ENCODE data around the gene USP6NL.
A peak's percentile ranks its signal among the peaks of the same experiment; 100 is the strongest.

Gene USP6NL

DNA sequence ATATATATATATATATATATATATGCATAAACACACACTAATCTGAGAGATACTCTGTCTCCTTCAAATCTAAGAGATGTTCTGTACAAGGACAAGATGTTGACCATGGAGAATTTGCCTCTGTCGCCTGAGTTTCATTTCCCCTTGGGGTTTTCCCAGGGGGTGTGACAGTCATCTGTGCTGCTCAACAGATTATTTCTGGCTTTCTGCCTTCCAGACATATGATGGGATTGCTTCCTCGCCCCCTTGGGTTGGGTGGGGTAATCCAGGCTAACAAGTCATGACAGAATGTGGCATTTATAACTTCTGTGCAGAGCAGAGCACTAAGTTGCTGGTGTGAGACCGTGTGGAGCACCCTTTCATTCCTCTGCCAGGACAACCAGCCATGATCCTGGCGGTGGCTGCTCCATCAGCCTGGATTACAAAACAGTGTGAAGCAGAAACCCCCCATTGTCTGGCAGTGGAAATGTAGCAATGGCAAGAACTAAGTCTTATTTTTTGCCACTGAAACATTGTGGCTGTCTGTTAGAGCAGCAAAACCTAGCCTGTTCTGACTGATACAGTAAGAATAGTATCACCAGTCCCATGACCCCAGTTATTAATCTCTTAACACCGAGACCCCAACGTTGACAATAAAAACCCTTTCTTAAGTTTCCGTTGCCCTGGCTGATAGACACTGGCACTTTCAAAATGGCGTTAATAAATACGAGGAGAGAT, 13.7 kb upstream of the USP6NL start:
- peak; percentile 91 for FAIRE-seq
- DNase-seq (ENCODE audit: extremely low spot score, insufficient read length, low read depth): no peak

DNA sequence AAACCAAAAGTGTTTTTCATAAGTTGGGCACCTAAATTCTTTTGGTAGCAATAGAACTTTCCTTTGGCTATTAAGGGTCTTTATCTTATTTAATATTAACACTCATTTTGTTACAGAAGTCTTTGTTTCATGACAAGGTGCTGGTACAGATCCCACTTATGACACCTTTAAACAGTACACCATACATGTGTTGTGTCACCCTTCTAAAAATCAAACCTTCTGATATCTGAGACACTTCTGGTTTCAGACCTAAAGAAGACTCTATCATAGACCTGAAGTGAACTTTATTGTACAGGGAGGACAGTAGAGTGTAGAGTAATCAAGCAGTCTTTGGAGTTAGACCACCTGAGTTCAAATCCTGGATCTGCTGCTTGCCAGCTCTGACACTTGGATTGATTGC, 5.8 kb upstream of the USP6NL start:
- FAIRE-seq: no peak
- no peak for DNase-seq (ENCODE audit: extremely low spot score, insufficient read length, low read depth)

DNA sequence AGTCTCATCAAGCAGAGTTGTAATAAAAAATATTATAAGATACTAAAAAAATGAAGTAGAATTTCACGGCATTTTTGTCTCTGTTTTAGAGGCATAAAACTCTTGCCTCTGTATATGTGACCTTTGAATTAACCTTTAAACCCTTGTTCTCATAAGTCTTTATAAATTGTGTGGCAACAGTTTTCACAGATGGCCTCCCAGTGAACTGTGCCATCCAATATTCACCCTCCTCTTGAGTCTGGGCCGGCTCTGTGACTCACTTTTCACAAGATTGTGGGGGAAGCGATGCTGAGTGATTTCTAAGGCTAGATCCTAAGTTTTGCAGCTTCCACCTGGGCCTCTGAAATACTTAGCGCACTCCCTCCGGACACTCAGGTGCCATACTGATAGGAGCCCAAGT, 4.6 kb upstream of the USP6NL start:
- FAIRE-seq: no peak
- DNase-seq (ENCODE audit: extremely low spot score, insufficient read length, low read depth): no peak

DNA sequence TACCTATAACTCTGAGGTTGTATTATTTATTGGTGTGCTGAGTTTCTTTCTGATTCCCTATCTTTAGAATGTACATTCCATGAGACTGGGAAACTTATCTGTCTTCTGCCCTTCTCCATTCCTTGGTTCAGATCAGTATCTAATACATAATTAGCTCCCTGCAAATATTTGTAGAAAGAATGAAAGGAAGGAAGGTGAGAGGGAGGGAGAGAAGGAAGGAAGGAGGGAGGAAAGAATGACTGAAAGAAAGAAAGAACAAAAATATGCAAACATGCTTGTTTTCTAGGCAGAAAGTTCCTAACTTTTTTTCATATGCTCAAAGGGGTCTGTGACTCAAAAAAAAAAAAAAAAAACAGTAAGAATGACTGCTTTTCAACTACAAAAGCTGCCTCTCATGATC, 3.9 kb upstream of the USP6NL start:
- FAIRE-seq: no peak
- DNase-seq (ENCODE audit: extremely low spot score, insufficient read length, low read depth): no peak

DNA sequence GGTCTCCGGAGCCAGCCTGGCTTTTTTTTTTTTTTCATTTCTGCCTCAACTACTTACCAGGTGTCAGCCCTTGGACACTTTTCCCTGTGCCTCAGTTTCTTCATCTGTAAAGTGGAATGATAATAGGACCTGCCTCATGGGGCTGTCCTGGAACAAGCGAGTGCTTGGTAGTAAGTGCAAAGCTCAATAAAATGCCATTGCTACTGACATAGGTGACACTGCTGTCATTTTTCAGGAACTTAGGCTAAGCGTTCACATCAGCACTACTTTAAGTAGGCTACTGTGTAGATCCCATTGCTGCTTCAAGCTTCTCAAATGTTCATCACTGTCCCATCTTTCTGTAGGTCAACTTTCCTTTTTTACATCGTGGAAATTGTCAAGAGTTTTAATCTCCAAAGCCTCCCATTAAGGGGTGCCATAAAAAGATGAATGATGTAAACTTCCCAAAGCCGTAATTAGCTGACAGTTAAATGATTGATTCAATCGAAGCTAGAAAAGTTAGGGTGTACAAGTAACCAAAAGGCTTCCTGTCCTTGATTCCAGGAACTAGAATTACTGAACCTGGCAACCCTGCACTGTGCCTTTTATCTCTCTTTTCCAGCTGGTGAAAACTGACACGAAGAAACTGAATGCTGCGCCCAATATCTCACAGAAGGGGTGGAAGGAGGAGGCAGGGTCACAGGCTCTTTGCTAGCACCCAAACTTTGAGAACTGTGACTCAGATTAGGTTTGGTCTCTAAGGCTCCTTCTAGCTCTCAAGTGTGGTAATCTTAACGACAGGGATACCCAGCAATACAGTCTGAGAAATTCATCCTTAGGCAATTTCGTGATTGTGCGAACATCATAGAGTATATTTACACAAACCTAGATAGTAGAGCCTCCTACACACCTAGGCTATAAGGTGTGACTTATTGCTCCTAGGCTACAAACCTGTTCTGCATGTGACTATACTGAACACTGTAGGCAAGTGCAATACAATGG, 861 bp upstream of the USP6NL start:
- FAIRE-seq: no peak
- DNase-seq (ENCODE audit: extremely low spot score, insufficient read length, low read depth): no peak

DNA sequence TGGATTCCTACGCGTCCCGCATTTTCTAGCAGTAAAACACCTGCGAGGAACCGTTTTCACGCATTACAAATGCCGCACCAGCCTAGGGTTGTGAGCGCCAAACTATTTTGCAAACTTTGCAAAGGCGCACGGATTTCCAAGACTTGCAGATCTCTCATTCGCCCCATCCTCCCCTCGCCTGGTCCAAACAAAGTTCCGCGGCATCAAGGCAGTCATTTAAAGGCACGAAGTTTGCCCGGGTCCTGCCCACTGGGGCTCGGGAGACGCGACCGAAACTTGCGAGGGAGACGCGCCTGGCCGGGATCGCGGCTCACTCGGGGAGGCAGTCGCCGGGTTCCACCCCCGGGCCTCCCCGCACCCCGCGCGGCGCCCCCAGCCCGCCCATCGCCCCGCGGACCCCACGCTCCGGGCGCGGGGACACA, 613 bp downstream of the USP6NL start:
- peak; percentile 31 for FAIRE-seq

DNA sequence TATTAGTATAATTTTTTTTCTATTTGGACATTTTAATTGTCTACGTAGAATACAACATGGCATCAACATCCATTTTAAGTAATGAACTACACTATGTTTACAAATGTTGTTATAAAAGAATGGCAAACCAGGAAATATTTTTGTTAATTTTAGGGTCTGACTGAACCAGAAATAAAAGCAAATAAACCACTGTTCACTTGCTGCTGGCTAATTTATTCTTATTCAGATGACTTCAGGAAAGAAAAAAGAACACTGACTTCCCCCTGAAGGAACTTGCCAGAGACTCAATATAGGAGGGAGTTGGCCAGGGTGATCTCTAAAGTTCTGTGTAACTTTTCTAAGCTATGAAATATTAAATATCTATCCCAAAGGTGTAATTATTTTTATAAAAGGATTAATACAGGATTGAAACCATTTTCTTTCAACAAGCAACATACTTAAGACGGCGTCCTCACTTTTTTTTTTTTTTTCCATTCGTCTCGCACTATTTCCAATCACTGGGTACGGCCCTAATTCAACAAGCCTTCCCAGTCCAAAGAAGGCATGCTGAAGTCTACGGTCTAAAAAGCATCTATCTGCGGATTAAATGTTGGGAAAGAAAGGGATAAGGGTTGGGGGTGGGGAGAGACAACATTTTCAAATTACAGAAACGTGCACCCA, 1.2 kb downstream of the USP6NL start:
- DNase-seq (ENCODE audit: extremely low spot score, insufficient read length, low read depth): no peak
- no peak for FAIRE-seq

More for the DNA sequence above, 613 bp downstream of the USP6NL start:
- DNase-seq (ENCODE audit: extremely low spot score, insufficient read length, low read depth): no peak

DNA sequence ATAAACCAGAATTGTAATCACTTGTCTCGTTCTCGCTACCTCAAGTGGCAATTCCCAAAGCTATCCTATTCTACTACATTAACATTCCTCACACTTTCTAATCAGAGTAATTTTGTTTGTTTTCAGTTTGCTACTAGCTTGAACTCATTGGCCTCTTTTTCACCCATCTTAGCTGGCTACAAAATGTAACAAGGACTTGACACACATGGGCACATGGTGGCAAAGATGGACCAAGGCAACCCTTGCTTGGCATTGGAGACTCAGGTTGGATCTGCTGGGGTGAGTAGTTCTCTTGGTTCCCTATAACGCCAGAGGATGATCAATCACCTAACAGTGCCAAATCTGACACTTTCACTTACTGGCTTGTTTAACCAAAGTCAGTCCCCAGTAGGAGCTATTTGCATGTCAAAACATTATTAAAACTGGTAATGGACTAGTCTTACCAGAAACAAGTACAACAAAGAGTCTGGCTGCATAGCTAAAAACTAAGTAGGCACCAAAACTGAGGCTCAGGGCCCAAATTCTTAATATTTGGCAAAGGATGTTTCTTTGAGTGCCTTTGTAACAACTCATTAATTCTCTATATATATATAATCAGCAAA, 1.9 kb downstream of the USP6NL start:
- peak; percentile 66 for FAIRE-seq
- no peak for DNase-seq (ENCODE audit: extremely low spot score, insufficient read length, low read depth)

DNA sequence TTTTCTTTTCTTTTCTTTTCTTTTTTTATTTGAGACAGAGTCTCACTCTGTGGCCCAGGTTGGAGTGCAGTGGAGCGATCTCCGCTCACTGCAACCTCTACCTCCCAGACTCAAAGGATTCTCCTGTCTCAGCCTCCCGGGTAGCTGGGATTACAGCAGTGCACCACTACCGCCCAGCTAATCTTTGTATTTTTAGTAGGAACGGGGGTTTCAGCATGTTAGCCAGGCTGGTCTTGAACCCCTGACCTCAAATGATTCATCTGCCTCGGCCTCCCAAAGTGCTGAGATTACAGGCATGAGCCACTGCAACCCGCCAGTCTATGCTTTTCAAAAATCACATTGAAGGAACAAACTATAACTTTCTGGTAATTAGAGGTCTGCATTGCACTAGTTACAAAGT, 2.4 kb downstream of the USP6NL start:
- FAIRE-seq (no peak), DNase-seq (ENCODE audit: extremely low spot score, insufficient read length, low read depth) (no peak)

DNA sequence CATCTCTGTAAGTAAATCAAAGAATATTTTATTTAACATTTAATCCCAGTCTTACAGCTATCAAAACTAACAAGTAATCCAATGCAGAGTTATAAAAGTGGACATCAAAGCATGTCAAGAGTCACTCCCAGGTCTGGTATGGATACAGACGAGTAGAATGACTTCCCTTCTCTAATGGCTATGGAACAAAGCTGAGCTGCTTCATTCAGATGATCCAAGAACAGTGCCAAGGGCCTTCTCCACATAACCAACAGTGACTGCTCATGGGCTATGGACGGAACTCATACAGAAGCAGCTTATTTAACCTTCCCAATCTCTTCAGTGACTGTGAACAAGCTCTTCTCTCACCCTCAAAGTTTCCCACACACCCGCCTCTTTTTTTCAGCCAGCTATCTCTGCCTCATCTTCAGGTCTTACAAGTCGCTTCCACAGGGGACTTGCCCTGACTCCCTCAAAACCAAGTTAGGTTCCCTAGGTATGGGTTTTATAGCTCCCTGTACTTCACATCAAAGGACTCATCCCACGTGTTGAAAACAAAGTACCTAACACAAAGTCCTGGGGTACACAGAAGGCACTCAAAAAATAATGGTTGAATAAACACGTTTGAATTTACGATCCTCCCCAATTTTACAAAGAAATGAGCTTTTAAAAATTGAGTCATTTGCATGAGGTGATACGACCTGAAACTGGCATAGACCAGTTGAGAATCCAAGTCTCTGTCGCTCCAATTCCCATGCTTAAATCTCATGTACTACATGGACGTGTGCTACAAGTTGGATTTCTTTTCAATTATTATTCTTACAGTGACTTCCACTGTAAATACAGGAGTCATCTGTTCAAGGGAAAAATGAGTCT, 3.1 kb downstream of the USP6NL start:
- DNase-seq (ENCODE audit: extremely low spot score, insufficient read length, low read depth) (no peak), FAIRE-seq (peak; percentile 69)

DNA sequence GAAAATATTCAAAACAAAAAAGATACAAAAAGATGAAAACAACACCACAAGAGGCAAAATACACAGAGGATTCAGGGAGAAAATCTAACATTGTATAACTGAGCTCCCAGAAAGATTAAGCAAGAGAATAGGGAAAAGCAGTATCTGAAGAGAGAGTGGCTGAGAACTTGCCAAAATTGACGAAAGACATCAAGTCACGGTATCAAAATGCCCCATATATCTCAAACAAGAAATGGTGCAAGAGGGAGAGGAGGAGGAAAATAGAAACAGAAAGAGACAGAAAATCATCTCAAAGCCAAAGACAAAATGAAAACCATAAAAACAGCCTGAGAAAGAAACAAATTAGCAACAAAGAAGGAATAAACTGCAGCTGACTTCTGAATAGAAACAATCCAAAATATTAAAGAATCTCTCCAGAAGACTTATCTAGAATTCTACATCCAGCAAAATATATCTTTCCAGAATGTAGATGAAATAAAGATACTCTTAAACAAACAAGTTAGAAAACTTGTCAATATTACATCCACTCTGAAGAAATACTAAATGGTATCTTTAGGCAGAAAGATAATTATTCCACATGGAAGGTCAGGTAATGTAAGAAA, 5.5 kb downstream of the USP6NL start:
- FAIRE-seq (peak; percentile 72), DNase-seq (ENCODE audit: extremely low spot score, insufficient read length, low read depth) (no peak)

DNA sequence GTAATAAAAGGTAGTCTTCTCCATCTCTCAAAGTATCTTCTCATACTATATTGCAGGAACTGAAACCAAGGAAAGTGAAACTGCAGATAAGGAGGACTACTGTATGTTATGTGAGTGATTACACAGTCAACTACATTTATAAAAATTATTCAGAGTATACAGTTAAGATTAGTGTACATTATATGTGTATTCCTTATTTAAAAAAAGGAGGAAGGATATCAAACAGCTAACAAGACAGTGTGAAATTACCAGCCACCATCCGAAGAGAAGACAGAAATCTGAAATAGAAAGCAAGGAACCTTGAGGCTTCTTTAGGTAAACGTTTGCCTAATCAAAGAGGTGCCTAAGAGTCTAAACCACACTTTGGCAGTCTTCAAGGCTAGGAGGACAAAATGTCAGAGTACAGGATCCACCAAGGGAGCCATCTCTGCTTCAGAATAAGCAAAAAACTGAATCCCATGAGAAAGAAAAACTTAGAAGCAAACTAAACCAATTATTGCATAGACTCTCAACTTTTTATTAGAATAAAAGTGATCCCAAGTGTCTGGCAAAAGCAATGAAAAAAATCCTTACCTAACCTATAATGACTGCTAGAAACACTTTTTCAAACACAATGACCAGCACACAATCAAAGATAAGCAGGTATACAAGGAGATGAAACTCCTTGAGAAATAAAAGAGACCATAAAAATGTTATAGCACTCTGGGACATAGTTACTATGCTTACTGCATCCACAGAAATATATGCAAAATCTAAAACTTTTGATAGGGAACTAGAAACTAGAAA, 6.4 kb downstream of the USP6NL start:
- no peak for DNase-seq (ENCODE audit: extremely low spot score, insufficient read length, low read depth)
- peak; percentile 72 for FAIRE-seq

DNA sequence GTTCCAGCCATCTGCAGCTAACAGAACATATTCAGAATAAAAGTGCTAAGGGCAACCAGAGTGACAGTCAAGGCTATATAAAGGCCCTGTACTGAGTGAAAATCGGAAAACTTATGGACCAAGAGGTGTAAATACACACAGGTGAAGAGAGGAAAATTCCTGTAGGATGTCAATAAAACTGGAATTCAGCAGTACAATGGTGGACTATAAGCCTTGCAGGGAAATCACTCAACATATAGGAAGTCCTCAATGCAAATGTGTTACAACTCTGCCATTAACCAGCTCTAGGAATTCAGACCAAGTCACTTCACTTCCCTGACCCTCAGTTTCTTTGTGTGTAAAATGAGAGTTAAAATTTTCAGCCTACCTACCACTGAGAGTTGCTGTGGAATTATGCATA, 7.7 kb downstream of the USP6NL start:
- FAIRE-seq (no peak), DNase-seq (ENCODE audit: extremely low spot score, insufficient read length, low read depth) (no peak)

DNA sequence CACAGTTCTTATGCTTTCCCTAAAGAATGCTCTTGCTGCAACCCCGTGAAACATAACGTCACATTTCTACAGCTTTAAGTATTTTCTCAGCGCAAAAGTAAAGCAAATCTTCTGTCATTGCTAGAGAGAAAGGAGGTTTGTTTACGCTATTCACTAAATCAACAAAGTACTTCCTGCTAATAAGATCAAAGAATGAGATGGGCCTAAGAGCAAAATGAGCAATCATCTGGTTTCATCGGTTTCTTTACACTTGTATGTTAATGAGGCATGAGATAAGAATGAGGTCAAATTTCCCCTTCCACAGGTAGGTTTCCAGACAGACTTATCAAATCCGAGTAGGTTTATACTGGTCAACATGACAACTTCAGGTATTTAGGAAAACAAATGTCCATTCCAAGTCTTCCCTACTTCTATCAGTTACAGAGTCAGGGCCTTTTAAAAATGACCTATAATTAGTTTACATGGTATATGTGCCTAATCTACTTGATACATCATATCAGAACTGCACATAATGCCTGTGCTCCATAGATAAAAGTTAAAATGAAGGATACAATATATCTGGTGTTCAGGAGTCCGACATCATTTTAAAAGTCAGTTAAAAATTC, 8.4 kb downstream of the USP6NL start:
- DNase-seq (ENCODE audit: extremely low spot score, insufficient read length, low read depth): no peak
- FAIRE-seq: peak; percentile 87

DNA sequence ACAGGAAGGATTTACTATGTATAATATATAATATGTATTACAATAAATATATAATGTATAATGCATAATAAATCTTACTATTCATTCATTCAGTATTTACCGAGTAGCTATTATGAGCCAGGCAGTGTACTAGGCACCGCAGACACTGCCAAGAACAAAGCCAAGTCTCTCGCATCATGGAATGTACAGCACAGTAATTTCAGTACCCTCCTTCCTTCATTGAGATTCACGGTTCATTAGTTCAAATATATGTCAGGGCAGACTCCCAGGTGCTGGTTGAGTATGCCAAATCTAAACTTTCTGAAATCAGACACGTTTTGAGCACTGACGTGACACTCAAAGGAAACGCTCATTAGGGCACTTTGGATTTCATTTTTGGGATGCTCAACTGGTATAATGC, 9.1 kb downstream of the USP6NL start:
- FAIRE-seq (no peak), DNase-seq (ENCODE audit: extremely low spot score, insufficient read length, low read depth) (no peak)

DNA sequence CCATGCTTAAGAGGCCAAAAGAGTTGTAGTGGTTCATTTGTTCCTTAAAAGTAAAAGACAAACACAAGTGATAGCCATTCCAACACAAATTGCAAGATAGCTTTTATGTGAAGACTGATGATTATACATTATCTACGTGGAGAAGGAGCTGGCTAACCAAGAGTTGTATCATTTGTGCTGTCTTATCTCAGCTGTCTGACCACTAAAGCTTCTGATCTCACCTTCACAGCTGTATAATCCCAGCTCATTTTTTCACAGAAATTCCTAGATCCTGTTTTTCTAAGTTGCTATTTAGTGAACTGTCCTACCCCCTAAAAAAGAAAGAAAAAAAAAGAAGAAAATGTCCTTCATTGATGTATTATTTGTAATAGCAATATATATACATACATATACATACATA, 9.8 kb downstream of the USP6NL start:
- FAIRE-seq: no peak
- no peak for DNase-seq (ENCODE audit: extremely low spot score, insufficient read length, low read depth)

DNA sequence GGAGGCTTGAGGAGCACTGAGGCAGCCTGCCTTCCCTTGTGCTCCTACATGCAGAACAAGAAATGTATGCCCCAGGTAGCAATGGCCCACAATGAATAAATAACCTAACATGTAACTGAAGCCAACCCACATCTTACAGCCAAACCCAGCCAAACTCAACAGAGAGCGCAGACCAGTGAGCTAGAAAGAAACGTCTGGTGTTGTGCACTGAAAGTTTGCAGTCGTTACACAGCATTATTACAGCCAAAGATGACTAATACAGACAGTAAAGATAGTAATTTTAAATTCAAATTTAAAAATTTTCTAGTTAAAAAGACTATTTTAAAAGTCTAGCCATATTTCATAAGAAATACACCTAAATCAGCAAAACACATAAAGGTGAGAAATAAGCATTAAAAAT, 11.2 kb downstream of the USP6NL start:
- FAIRE-seq (peak; percentile 65), DNase-seq (ENCODE audit: extremely low spot score, insufficient read length, low read depth) (no peak)
